K562 (cell line): ENCODE data around the gene KIF15. TPM values are rescaled to one million over a fixed set of nuclear protein-coding genes. Genes with fewer than 3 reads are reported as not detected.
A peak's percentile ranks its signal among the peaks of the same experiment; 100 is the strongest.

Experiments used
- GABPB1 ChIP-seq: sonication (generic); formaldehyde crosslinking; IDR thresholded peaks from 2 replicates; pipeline ENCODE4 v1.8.0; 2022; ENCODE audit warnings: mild to moderate bottlenecking, missing genetic modification reagents
- HMG20A ChIP-seq: fragments of 450-650 bp; formaldehyde crosslinking; conservative IDR thresholded peaks from 2 replicates; pipeline ENCODE4 v1.4.0; 2020; ENCODE audit warnings: mild to moderate bottlenecking, mixed read lengths
- HNRNPLL ChIP-seq: fragments of 200-400 bp; formaldehyde crosslinking; IDR thresholded peaks from 2 replicates; pipeline ENCODE4 v1.6.1; 2017; ENCODE audit warnings: low read length, low read depth, mild to moderate bottlenecking; ENCODE audit not compliant: poor library complexity, severe bottlenecking
- KHSRP ChIP-seq: fragments of 450-650 bp; IDR thresholded peaks from 2 replicates; pipeline ENCODE4 v1.6.1; 2017
- MYNN ChIP-seq, 2 experiments: sonication (generic); formaldehyde crosslinking in 1 of 2; IDR thresholded peaks; 2 replicates each; pipeline versions ENCODE4 v1.5.0 to v1.6.1; 2016 to 2020; ENCODE audit warnings: antibody characterized with exemption in 1 of 2, missing genetic modification reagents in 1 of 2
- NCOA2 ChIP-seq, 2 experiments: fragments of 450-650 bp; IDR thresholded peaks; 2 replicates each; pipeline ENCODE4 v1.6.1; 2018; ENCODE audit warnings: mild to moderate bottlenecking in 2 of 2, moderate library complexity in 1 of 2; ENCODE audit not compliant: partially characterized antibody in 2 of 2
- PRMT5 ChIP-seq: sonication (generic); formaldehyde crosslinking; IDR thresholded peaks from 2 replicates; pipeline ENCODE4 v1.5.0; 2020; ENCODE audit warnings: missing genetic modification reagents
- SMC3 ChIP-seq: conservative IDR thresholded peaks from 2 replicates; pipeline ENCODE4 v1.6.1; 2011; ENCODE audit warnings: low read depth, low read length, improper control_type of control experiment; ENCODE audit not compliant: insufficient read depth
- SREBF2 ChIP-seq: sonication (generic); formaldehyde crosslinking; IDR thresholded peaks from 2 replicates; pipeline ENCODE4 v1.4.0; 2020; ENCODE audit warnings: mild to moderate bottlenecking, missing genetic modification reagents
- U2AF2 ChIP-seq: fragments of 200-400 bp; formaldehyde crosslinking; optimal IDR thresholded peaks from 2 replicates; pipeline ENCODE3; 2017; ENCODE audit warnings: low read depth, mild to moderate bottlenecking, low read length
- ZBED1 ChIP-seq: IDR thresholded peaks from 2 replicates; pipeline ENCODE4 v1.6.1; 2014
- ZNF316 ChIP-seq: fragments of 450-650 bp; IDR thresholded peaks from 2 replicates; pipeline ENCODE4 v1.6.1; 2016
- ZSCAN32 ChIP-seq: fragments of 450-650 bp; formaldehyde crosslinking; IDR thresholded peaks from 2 replicates; pipeline ENCODE4 v1.4.0; 2020; ENCODE audit warnings: mild to moderate bottlenecking, moderate library complexity
- polyA plus RNA-seq, 8 experiments: library from polyadenylated mRNA; depleted of rRNA in 4 of 8; stranded (reverse) in 5 of 8; unstranded in 3 of 8; fragments of >200 nt; fragmentation: Nextera tagmentation in 2 of 8; fragmentation: Illumina TruSeq in 1 of 8; extraction: Ambion mirVana in 2 of 8; extraction: Trizol in 1 of 8; gene quantifications; 2 replicates each; pipeline versions ENCODE4 v1.2.1 to v1.2.3, GENCODE V29; 2011 to 2014; ENCODE audit warnings: inconsistent platforms in 1 of 8, missing spikeins in 1 of 8
- total RNA-seq, 7 experiments: library from RNA; depleted of rRNA in 6 of 7; stranded (reverse); fragments of >200 nt in 6 of 7; fragmentation: Illumina TruSeq in 2 of 7; extraction: Trizol in 2 of 7; gene quantifications; 2 replicates each; pipeline versions ENCODE4 v1.2.1 to v1.2.3, GENCODE V29; 2011 to 2021; ENCODE audit warnings: low replicate concordance in 1 of 7
- TF ChIP-seq, protein P1 (sequence below): fragments of 250-450 bp; sonication (Bioruptor Pico); IDR thresholded peaks from 2 replicates; pipeline ENCODE4 v1.6.1; 2021; ENCODE audit warnings: mild to moderate bottlenecking
- TF ChIP-seq, protein P2 (sequence below): sonication (generic); formaldehyde crosslinking; IDR thresholded peaks from 2 replicates; pipeline ENCODE4 v1.8.1; 2023; ENCODE audit warnings: missing genetic modification reagents, mild to moderate bottlenecking, borderline replicate concordance
- TF ChIP-seq, protein P3 (sequence below), 2 experiments: IDR thresholded peaks; 2 replicates each; pipeline ENCODE4 v1.6.1; 2012; ENCODE audit warnings: improper control_type of control experiment in 2 of 2, low read depth in 2 of 2, low read length in 2 of 2, borderline replicate concordance in 1 of 2
- TF ChIP-seq, protein P4 (sequence below): fragments of 250-450 bp; sonication (Bioruptor Pico); IDR thresholded peaks from 2 replicates; pipeline ENCODE4 v1.5.1; 2021; ENCODE audit warnings: mild to moderate bottlenecking
- TF ChIP-seq, protein P5 (sequence below): fragments of 450-650 bp; IDR thresholded peaks from 2 replicates; pipeline ENCODE4 v1.6.1; 2014; ENCODE audit warnings: low read depth, mild to moderate bottlenecking, moderate library complexity, borderline replicate concordance

Gene KIF15
- total and polyA plus RNA-seq, 9 of the 15 experiments (the other 6 are each of a cell fraction or from before 2014, with no cell fraction given): 9.0 to 45.9 (median 26.0) TPM

DNA sequence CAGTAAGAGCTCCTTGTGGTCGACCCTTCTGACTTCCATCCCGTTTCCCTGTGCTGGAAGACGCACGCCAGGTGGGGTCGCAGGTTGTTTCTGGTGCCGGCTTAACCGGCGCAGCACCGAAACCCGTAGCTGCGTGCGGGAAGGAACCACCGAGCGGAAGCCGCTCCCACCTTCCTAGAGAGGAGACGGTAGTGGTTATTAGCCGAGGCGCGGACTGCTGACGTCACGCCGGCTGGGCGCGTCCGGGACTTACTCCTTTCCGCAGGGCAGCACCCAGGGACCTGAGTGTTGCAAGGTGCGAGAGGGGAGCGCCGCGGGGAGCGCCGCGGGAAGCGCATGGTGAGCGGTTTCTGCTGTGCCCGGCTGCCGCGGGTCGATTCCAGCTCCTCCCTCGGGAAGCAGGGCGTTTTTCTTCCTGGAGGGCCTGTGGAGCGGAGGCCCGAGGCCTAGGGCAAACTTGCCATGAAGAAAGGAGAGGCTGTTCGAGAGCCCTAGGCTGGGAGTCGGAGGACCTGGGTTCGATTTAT, 32.1 kb upstream of the KIF15 start, which contains the start of gene ZNF501 (continued):
- TF ChIP-seq, protein P1, sequence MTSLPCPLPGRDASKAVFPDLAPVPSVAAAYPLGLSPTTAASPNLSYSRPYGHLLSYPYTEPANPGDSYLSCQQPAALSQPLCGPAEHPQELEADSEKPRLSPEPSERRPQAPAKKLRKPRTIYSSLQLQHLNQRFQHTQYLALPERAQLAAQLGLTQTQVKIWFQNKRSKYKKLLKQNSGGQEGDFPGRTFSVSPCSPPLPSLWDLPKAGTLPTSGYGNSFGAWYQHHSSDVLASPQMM: no peak
- TF ChIP-seq SREBF2 (CRISPR knock-in tag) (no peak), ZNF316 (no peak), HMG20A (CRISPR knock-in tag) (no peak), ZBED1 (no peak), ZSCAN32 (CRISPR knock-in tag) (no peak), NCOA2 (IDR thresholded peaks at IDR 0.05; ENCODE audit: partially characterized antibody in 2 of 2) (no peak), GABPB1 (peak; percentile 76), PRMT5 (CRISPR knock-in tag) (no peak), SMC3 (no peak), U2AF2 (no peak), MYNN (IDR thresholded peaks at IDR 0.05) (no peak), MYNN (CRISPR knock-in tag; IDR thresholded peaks at IDR 0.05) (no peak), KHSRP (peak; percentile 83), HNRNPLL (peak; percentile 48)
- TF ChIP-seq, protein P2, sequence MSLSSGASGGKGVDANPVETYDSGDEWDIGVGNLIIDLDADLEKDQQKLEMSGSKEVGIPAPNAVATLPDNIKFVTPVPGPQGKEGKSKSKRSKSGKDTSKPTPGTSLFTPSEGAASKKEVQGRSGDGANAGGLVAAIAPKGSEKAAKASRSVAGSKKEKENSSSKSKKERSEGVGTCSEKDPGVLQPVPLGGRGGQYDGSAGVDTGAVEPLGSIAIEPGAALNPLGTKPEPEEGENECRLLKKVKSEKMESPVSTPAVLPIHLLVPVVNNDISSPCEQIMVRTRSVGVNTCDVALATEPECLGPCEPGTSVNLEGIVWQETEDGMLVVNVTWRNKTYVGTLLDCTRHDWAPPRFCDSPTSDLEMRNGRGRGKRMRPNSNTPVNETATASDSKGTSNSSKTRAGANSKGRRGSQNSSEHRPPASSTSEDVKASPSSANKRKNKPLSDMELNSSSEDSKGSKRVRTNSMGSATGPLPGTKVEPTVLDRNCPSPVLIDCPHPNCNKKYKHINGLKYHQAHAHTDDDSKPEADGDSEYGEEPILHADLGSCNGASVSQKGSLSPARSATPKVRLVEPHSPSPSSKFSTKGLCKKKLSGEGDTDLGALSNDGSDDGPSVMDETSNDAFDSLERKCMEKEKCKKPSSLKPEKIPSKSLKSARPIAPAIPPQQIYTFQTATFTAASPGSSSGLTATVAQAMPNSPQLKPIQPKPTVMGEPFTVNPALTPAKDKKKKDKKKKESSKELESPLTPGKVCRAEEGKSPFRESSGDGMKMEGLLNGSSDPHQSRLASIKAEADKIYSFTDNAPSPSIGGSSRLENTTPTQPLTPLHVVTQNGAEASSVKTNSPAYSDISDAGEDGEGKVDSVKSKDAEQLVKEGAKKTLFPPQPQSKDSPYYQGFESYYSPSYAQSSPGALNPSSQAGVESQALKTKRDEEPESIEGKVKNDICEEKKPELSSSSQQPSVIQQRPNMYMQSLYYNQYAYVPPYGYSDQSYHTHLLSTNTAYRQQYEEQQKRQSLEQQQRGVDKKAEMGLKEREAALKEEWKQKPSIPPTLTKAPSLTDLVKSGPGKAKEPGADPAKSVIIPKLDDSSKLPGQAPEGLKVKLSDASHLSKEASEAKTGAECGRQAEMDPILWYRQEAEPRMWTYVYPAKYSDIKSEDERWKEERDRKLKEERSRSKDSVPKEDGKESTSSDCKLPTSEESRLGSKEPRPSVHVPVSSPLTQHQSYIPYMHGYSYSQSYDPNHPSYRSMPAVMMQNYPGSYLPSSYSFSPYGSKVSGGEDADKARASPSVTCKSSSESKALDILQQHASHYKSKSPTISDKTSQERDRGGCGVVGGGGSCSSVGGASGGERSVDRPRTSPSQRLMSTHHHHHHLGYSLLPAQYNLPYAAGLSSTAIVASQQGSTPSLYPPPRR (CRISPR knock-in tag): no peak
- TF ChIP-seq, protein P3, sequence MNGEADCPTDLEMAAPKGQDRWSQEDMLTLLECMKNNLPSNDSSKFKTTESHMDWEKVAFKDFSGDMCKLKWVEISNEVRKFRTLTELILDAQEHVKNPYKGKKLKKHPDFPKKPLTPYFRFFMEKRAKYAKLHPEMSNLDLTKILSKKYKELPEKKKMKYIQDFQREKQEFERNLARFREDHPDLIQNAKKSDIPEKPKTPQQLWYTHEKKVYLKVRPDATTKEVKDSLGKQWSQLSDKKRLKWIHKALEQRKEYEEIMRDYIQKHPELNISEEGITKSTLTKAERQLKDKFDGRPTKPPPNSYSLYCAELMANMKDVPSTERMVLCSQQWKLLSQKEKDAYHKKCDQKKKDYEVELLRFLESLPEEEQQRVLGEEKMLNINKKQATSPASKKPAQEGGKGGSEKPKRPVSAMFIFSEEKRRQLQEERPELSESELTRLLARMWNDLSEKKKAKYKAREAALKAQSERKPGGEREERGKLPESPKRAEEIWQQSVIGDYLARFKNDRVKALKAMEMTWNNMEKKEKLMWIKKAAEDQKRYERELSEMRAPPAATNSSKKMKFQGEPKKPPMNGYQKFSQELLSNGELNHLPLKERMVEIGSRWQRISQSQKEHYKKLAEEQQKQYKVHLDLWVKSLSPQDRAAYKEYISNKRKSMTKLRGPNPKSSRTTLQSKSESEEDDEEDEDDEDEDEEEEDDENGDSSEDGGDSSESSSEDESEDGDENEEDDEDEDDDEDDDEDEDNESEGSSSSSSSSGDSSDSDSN (IDR thresholded peaks at IDR 0.05; ENCODE audit: borderline replicate concordance in 1 of 2, low read depth in 2 of 2, low read length in 2 of 2): peak; percentile 67 to 85; a peak in 2 of 4 replicates
- TF ChIP-seq, protein P4, sequence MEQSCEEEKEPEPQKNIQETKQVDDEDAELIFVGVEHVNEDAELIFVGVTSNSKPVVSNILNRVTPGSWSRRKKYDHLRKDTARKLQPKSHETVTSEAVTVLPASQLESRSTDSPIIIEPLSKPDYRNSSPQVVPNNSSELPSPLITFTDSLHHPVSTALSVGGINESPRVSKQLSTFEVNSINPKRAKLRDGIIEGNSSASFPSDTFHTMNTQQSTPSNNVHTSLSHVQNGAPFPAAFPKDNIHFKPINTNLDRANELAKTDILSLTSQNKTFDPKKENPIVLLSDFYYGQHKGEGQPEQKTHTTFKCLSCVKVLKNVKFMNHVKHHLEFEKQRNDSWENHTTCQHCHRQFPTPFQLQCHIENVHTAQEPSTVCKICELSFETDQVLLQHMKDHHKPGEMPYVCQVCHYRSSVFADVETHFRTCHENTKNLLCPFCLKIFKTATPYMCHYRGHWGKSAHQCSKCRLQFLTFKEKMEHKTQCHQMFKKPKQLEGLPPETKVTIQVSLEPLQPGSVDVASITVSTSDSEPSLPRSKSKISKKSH (CRISPR knock-in tag): no peak
- TF ChIP-seq, protein P5, sequence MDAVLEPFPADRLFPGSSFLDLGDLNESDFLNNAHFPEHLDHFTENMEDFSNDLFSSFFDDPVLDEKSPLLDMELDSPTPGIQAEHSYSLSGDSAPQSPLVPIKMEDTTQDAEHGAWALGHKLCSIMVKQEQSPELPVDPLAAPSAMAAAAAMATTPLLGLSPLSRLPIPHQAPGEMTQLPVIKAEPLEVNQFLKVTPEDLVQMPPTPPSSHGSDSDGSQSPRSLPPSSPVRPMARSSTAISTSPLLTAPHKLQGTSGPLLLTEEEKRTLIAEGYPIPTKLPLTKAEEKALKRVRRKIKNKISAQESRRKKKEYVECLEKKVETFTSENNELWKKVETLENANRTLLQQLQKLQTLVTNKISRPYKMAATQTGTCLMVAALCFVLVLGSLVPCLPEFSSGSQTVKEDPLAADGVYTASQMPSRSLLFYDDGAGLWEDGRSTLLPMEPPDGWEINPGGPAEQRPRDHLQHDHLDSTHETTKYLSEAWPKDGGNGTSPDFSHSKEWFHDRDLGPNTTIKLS: peak; percentile 75; the same call in 1 of the 2 replicates
